Rectal smooth muscle tissue (tissue), 1 donor: ENCODE data around the gene TRAPPC2L.
"Not testable (repeated sequence)": the region's sequence is repeated elsewhere in the genome, so short reads cannot be mapped to it uniquely, and the experiment has no call there.

Experiments used
- H3K27ac ChIP-seq: one replicate; pipeline ENCODE4 v1.7.0; 2013; ENCODE audit warnings: low read depth, low read length, inconsistent platforms
- H3K27me3 ChIP-seq: one replicate; pipeline ENCODE4 v1.7.0; 2013; ENCODE audit warnings: low read length; ENCODE audit not compliant: control insufficient read depth, insufficient read depth
- H3K36me3 ChIP-seq: one replicate; pipeline ENCODE4 v1.7.0; 2013; ENCODE audit warnings: low read length; ENCODE audit not compliant: control insufficient read depth, insufficient read depth
- H3K4me1 ChIP-seq: one replicate; pipeline ENCODE4 v1.7.0; 2013; ENCODE audit warnings: low read length; ENCODE audit not compliant: control insufficient read depth, insufficient read depth
- H3K4me3 ChIP-seq: one replicate; pipeline ENCODE4 v1.7.0; 2013; ENCODE audit warnings: low read length
- H3K9ac ChIP-seq: one replicate; pipeline ENCODE4 v1.7.0; 2013; ENCODE audit warnings: low read length

The TRAPPC2L gene

GRCh38 chr16:88888461-88889387 lies 31.8 kb downstream of the TRAPPC2L start:
- Histone ChIP-seq H3K27me3 (no peaks in the 10 kb centered on the region), H3K27ac (no peak overlapping the region), H3K4me3 (no peak overlapping the region), H3K36me3 (no peaks in the 10 kb centered on the region), H3K9ac (no peak overlapping the region), H3K4me1 (no peaks in the 10 kb centered on the region)

- not testable (repeated sequence) for H3K27me3 ChIP-seq, H3K4me3 ChIP-seq, H3K27ac ChIP-seq, H3K9ac ChIP-seq, H3K4me1 ChIP-seq, H3K36me3 ChIP-seq
Measured at GRCh38 chr16:88889702-88890352, 32.9 kb downstream of the TRAPPC2L start.

- H3K4me1 ChIP-seq: no peaks in the 10 kb centered on the region
- no peak overlapping the region for H3K9ac ChIP-seq
- no peak overlapping the region for H3K27ac ChIP-seq
- no peaks in the 10 kb centered on the region for H3K27me3 ChIP-seq
- H3K4me3 ChIP-seq: no peak overlapping the region
- no peaks in the 10 kb centered on the region for H3K36me3 ChIP-seq
Measured at GRCh38 chr16:88891083-88891482, 34.2 kb downstream of the TRAPPC2L start.

- no peak overlapping the region for H3K9ac ChIP-seq
- H3K27me3 ChIP-seq: no peaks in the 10 kb centered on the region
- no peaks in the 10 kb centered on the region for H3K36me3 ChIP-seq
- no peak overlapping the region for H3K27ac ChIP-seq
- no peaks in the 10 kb centered on the region for H3K4me1 ChIP-seq
- no peak overlapping the region for H3K4me3 ChIP-seq
Measured at GRCh38 chr16:88892065-88892464, 35.1 kb downstream of the TRAPPC2L start.

GRCh38 chr16:88893127-88893968 lies 36.4 kb downstream of the TRAPPC2L start:
- Histone ChIP-seq H3K9ac (no peak overlapping the region), H3K4me3 (no peak overlapping the region), H3K36me3 (no peaks in the 10 kb centered on the region), H3K4me1 (no peaks in the 10 kb centered on the region), H3K27ac (no peak overlapping the region), H3K27me3 (no peaks in the 10 kb centered on the region)

DNA sequence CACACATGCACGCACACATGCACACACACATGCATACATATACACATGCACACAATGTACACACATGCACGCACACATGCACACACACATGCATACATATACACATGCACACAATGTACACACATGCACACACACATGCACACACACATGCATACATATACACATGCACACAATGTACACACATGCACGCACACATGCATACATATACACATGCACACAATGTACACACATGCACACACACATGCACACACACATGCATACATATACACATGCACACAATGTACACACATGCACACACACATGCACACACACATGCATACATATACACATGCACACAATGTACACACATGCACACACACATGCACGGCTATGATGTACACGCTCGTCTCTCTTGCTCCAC lies 37.3 kb downstream of the TRAPPC2L start:
- not testable (repeated sequence) for H3K27me3 ChIP-seq, H3K4me1 ChIP-seq, H3K27ac ChIP-seq, H3K9ac ChIP-seq, H3K36me3 ChIP-seq, H3K4me3 ChIP-seq

DNA sequence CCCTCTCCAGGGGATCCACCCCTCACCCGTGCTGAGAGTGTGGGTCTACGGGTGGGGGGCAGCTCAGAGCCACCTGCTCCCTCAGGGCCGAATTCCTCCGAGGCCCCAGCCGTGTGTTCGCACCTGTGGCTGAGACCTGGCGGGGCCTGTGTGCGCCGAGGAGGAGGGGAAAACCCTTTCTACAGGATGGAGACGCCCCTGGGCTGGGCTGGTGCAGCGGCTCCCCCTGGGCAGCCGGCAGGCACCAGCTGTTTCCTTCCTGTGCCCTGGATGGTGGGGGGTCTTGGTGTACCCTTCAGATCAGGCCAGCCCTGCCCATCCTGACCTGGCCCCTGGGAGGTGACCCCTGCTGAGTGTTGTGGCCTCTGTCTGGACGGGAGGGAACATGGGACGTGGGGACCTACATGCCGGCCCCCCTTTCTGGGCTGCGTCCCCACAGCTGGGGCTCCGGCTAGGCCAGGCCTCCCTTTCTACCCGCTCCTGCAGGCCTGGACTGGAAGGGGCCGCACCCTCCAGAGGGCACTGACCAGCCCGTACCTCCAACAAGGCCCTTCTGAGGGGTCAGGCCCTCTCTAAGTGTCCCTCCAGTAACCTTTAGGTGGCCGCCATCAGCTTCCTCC lies 37.9 kb downstream of the TRAPPC2L start:
- no peaks in the 10 kb centered on the region for H3K4me1 ChIP-seq
- no peak overlapping the region for H3K9ac ChIP-seq
- H3K36me3 ChIP-seq: no peaks in the 10 kb centered on the region
- no peak overlapping the region for H3K4me3 ChIP-seq
- no peak overlapping the region for H3K27ac ChIP-seq
- no peaks in the 10 kb centered on the region for H3K27me3 ChIP-seq

GRCh38 chr16:88895335-88895734 lies 38.4 kb downstream of the TRAPPC2L start:
- no peaks in the 10 kb centered on the region for H3K27me3 ChIP-seq
- no peaks in the 10 kb centered on the region for H3K36me3 ChIP-seq
- no peak overlapping the region for H3K9ac ChIP-seq
- H3K27ac ChIP-seq: no peak overlapping the region
- H3K4me1 ChIP-seq: no peaks in the 10 kb centered on the region
- H3K4me3 ChIP-seq: no peak overlapping the region

GRCh38 chr16:88896238-88897070 lies 39.5 kb downstream of the TRAPPC2L start:
- Histone ChIP-seq H3K9ac (no peak overlapping the region), H3K36me3 (no peaks in the 10 kb centered on the region), H3K27me3 (no peaks in the 10 kb centered on the region), H3K4me3 (no peak overlapping the region), H3K4me1 (no peaks in the 10 kb centered on the region), H3K27ac (no peak overlapping the region)

GRCh38 chr16:88897696-88898425 lies 40.9 kb downstream of the TRAPPC2L start:
- H3K27me3 ChIP-seq: no peaks in the 10 kb centered on the region
- no peak overlapping the region for H3K9ac ChIP-seq
- H3K36me3 ChIP-seq: no peaks in the 10 kb centered on the region
- no peak overlapping the region for H3K27ac ChIP-seq
- no peak overlapping the region for H3K4me3 ChIP-seq
- no peaks in the 10 kb centered on the region for H3K4me1 ChIP-seq
